NOMO-1 treated with dmso at 0.1 percent for 144 hours (cell line): ENCODE results near the gene VWA8.
"Not testable (repeated sequence)": the region's sequence is repeated elsewhere in the genome, so short reads cannot be mapped to it uniquely, and the experiment has no call there.

ENCODE experiments used
- DNase-seq: peaks from one replicate; lab custom pipeline; 2025; ENCODE audit not compliant: unreplicated experiment; lab: John Stamatoyannopoulos, UW

VWA8 gene

GRCh38 chr13:41651413-41652058 is 309.4 kb downstream of the VWA8 start:
- DNase-seq = peak; percentile 17

GRCh38 chr13:41650706-41651105 is 310.2 kb downstream of the VWA8 start:
- DNase-seq = no peak

GRCh38 chr13:41649659-41650058 is 311.2 kb downstream of the VWA8 start:
- no peak for DNase-seq

GRCh38 chr13:41648314-41648935 is 312.5 kb downstream of the VWA8 start:
- DNase-seq = no peak

GRCh38 chr13:41647699-41648313 is 313.1 kb downstream of the VWA8 start:
- DNase-seq = not testable (repeated sequence)

GRCh38 chr13:41645331-41645730 is 315.6 kb downstream of the VWA8 start:
- no peak for DNase-seq

GRCh38 chr13:41644742-41645141 is 316.2 kb downstream of the VWA8 start:
- DNase-seq = no peak

- no peak for DNase-seq
Measured at GRCh38 chr13:41643507-41643906, 317.4 kb downstream of the VWA8 start.

GRCh38 chr13:41641961-41642360 is 318.9 kb downstream of the VWA8 start:
- DNase-seq = no peak

GRCh38 chr13:41641429-41641828 is 319.5 kb downstream of the VWA8 start:
- no peak for DNase-seq

- DNase-seq = no peak
Measured at GRCh38 chr13:41639955-41640780, 320.7 kb downstream of the VWA8 start.

- DNase-seq = no peak
Measured at GRCh38 chr13:41639237-41639904, 321.5 kb downstream of the VWA8 start.

- no peak for DNase-seq
Measured at GRCh38 chr13:41637586-41637985, 323.3 kb downstream of the VWA8 start.

GRCh38 chr13:41637032-41637431 is 323.9 kb downstream of the VWA8 start:
- DNase-seq = not testable (repeated sequence)

GRCh38 chr13:41636590-41636989 is 324.3 kb downstream of the VWA8 start:
- not testable (repeated sequence) for DNase-seq

GRCh38 chr13:41634407-41634806 is 326.5 kb downstream of the VWA8 start:
- no peak for DNase-seq

GRCh38 chr13:41633776-41634175 is 327.1 kb downstream of the VWA8 start:
- no peak for DNase-seq

- no peak for DNase-seq
Measured at GRCh38 chr13:41631296-41631965, 329.5 kb downstream of the VWA8 start.

GRCh38 chr13:41627425-41627824 is 333.5 kb downstream of the VWA8 start:
- no peak for DNase-seq

- no peak for DNase-seq
Measured at GRCh38 chr13:41624041-41624440, 336.9 kb downstream of the VWA8 start.
